Cerebellar cortex (tissue), 1 donor: ENCODE measurements around the gene RXRA.
A peak's percentile ranks its signal among the peaks of the same experiment; 100 is the strongest.

Source experiments
- DNase-seq: peaks from one replicate; pipeline ENCODE4 v3.0.0-alpha.2; 2015; ENCODE audit warnings: low spot score

RXRA gene

GRCh38 chr9:134434894-134435506, 108.7 kb downstream of the RXRA start:
- DNase-seq = peak; percentile 96

- DNase-seq = no peak
Measured at GRCh38 chr9:134435550-134436378, 109.5 kb downstream of the RXRA start.

- peak; percentile 42 for DNase-seq
Measured at GRCh38 chr9:134436379-134436762, 110.1 kb downstream of the RXRA start.

GRCh38 chr9:134436911-134437310, 110.7 kb downstream of the RXRA start:
- no peak for DNase-seq

- no peak for DNase-seq
Measured at GRCh38 chr9:134437403-134438194, 111.3 kb downstream of the RXRA start.

GRCh38 chr9:134438195-134438788, 112.0 kb downstream of the RXRA start:
- no peak for DNase-seq

- no peak for DNase-seq
Measured at GRCh38 chr9:134439368-134439784, 113.1 kb downstream of the RXRA start.

- DNase-seq = no peak
Measured at GRCh38 chr9:134440636-134441226, 114.5 kb downstream of the RXRA start.

GRCh38 chr9:134441227-134442084, 115.2 kb downstream of the RXRA start:
- no peak for DNase-seq

- no peak for DNase-seq
Measured at GRCh38 chr9:134442085-134442474, 115.8 kb downstream of the RXRA start.

GRCh38 chr9:134442486-134443173, 116.4 kb downstream of the RXRA start:
- DNase-seq = no peak

GRCh38 chr9:134443174-134444037, 117.2 kb downstream of the RXRA start:
- DNase-seq = peak; percentile 85

- no peak for DNase-seq
Measured at GRCh38 chr9:134444038-134444315, 117.7 kb downstream of the RXRA start.

- DNase-seq = no peak
Measured at GRCh38 chr9:134445000-134445399, 118.7 kb downstream of the RXRA start.

GRCh38 chr9:134449180-134449916, 123.1 kb downstream of the RXRA start:
- DNase-seq = peak; percentile 96

- DNase-seq = no peak
Measured at GRCh38 chr9:134451700-134452458, 125.6 kb downstream of the RXRA start.

GRCh38 chr9:134452728-134453127, 126.5 kb downstream of the RXRA start:
- DNase-seq = no peak
